ENCODE measurements around the gene DNAJB13.

- TF ChIP-seq CTCF (IDR thresholded peaks at IDR 0.05; ENCODE audit: low read length) (no peak), EZH2phosphoT487 (IDR thresholded peaks at IDR 0.05; ENCODE audit: low read length) (no peak)
These were observed 7.8 kb downstream of the DNAJB13 start for GRCh38 chr11:73958521-73959141.
